ENCODE measurements around the gene ETV6.

- TF ChIP-seq CTCF (IDR thresholded peaks at IDR 0.05) (no peak), POLR2A (IDR thresholded peaks at IDR 0.05) (no peak), POLR2AphosphoS5 (IDR thresholded peaks at IDR 0.05) (no peak)
These were observed 97.7 kb downstream of the ETV6 start for GRCh38 chr12:11746940-11747716.
